ENCODE measurements around the gene CAB39. TPM values are rescaled to one million over a fixed set of nuclear protein-coding genes. Genes with fewer than 3 reads are reported as not detected.

Gene CAB39
- total RNA-seq, 1 donor from 2014 or later, result 66.6 TPM

DNA sequence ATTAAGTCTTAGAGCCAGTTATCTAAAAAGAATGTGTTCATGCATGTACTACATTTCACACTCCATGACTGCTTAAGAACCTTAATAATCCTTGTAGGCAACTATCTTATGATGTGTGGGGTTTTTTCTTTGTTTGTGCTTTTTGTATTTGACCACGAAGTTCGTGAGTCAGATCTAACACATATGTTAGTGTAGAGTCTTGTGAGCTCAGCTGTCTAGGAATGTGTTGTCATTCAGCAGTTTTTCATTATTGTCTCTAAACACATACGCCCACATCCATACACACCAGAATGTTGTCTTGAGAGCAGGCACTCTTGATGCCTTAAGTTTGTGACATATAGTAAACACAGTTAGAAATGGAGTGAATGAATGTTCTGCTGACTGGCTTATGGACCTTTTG is 38.4 kb downstream of the CAB39 start:
- FAIRE-seq (peak; percentile 94), DNase-seq (ENCODE audit: low read depth) (peak; percentile 76)
- no peaks in the 10 kb centered on the region for H3K9me3 Mint-ChIP-seq (ENCODE audit: unreplicated experiment)
- Histone ChIP-seq H3K9me3 (ENCODE audit: insufficient read depth, low read depth, low read length) (no peaks in the 10 kb centered on the region), H3K79me2 (ENCODE audit: insufficient read depth, low read length) (peaks cover 98% of the 10 kb centered on the region), H4K20me1 (ENCODE audit: insufficient read depth, low read length) (peaks cover 80% of the 10 kb centered on the region), H3K27me3 (ENCODE audit: insufficient read depth, low read length) (no peaks in the 10 kb centered on the region), H3K4me2 (ENCODE audit: low read length) (peak overlapping the region; percentile 1), H3K4me1 (ENCODE audit: insufficient read depth, low read length) (peaks cover 13% of the 10 kb centered on the region), H3K36me3 (ENCODE audit: insufficient read depth, low read length) (peaks cover 2% of the 10 kb centered on the region), H3K9ac (ENCODE audit: low read length) (no peak overlapping the region), H2AFZ (ENCODE audit: low read depth, low read length) (no peak overlapping the region), H3K4me3 (ENCODE audit: insufficient read depth, low read depth, low read length) (no peak overlapping the region), H3K27ac (ENCODE audit: low read depth, low read length) (peak overlapping the region; percentile 43)
- no peak overlapping the region for H3K4me3 Mint-ChIP-seq (ENCODE audit: unreplicated experiment)
- peak overlapping the region; percentile 86 for H3K27ac Mint-ChIP-seq (ENCODE audit: unreplicated experiment)
- peaks cover 2% of the 10 kb centered on the region for H3K36me3 Mint-ChIP-seq (ENCODE audit: low read depth, unreplicated experiment)
- TF ChIP-seq EZH2 (IDR thresholded peaks at IDR 0.05; ENCODE audit: insufficient read depth, low read length), result no peak
- TF ChIP-seq, protein P1, sequence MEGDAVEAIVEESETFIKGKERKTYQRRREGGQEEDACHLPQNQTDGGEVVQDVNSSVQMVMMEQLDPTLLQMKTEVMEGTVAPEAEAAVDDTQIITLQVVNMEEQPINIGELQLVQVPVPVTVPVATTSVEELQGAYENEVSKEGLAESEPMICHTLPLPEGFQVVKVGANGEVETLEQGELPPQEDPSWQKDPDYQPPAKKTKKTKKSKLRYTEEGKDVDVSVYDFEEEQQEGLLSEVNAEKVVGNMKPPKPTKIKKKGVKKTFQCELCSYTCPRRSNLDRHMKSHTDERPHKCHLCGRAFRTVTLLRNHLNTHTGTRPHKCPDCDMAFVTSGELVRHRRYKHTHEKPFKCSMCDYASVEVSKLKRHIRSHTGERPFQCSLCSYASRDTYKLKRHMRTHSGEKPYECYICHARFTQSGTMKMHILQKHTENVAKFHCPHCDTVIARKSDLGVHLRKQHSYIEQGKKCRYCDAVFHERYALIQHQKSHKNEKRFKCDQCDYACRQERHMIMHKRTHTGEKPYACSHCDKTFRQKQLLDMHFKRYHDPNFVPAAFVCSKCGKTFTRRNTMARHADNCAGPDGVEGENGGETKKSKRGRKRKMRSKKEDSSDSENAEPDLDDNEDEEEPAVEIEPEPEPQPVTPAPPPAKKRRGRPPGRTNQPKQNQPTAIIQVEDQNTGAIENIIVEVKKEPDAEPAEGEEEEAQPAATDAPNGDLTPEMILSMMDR (IDR thresholded peaks at IDR 0.05; ENCODE audit: insufficient read depth, low read depth, low read length), result no peak
- H3K4me1 Mint-ChIP-seq (ENCODE audit: low read depth, unreplicated experiment), result peaks cover 27% of the 10 kb centered on the region
- no peaks in the 10 kb centered on the region for H3K27me3 Mint-ChIP-seq (ENCODE audit: low read depth, unreplicated experiment)

GRCh38 chr2:230754200-230754599 is 41.6 kb downstream of the CAB39 start:
- Histone ChIP-seq H2AFZ (ENCODE audit: low read depth, low read length) (no peak overlapping the region), H3K27me3 (ENCODE audit: insufficient read depth, low read length) (no peaks in the 10 kb centered on the region), H3K4me3 (ENCODE audit: insufficient read depth, low read depth, low read length) (no peak overlapping the region), H3K4me2 (ENCODE audit: low read length) (no peak overlapping the region), H4K20me1 (ENCODE audit: insufficient read depth, low read length) (peaks cover 84% of the 10 kb centered on the region), H3K79me2 (ENCODE audit: insufficient read depth, low read length) (peaks cover 96% of the 10 kb centered on the region), H3K27ac (ENCODE audit: low read depth, low read length) (no peak overlapping the region), H3K9ac (ENCODE audit: low read length) (no peak overlapping the region), H3K4me1 (ENCODE audit: insufficient read depth, low read length) (peaks cover 27% of the 10 kb centered on the region), H3K36me3 (ENCODE audit: insufficient read depth, low read length) (no peaks in the 10 kb centered on the region), H3K9me3 (ENCODE audit: insufficient read depth, low read depth, low read length) (no peaks in the 10 kb centered on the region)
- Mint-ChIP-seq H3K27ac (ENCODE audit: unreplicated experiment) (no peak overlapping the region), H3K36me3 (ENCODE audit: low read depth, unreplicated experiment) (peaks cover 2% of the 10 kb centered on the region), H3K27me3 (ENCODE audit: low read depth, unreplicated experiment) (no peaks in the 10 kb centered on the region), H3K9me3 (ENCODE audit: unreplicated experiment) (no peaks in the 10 kb centered on the region), H3K4me3 (ENCODE audit: unreplicated experiment) (no peak overlapping the region), H3K4me1 (ENCODE audit: low read depth, unreplicated experiment) (peaks cover 49% of the 10 kb centered on the region)
- DNase-seq (ENCODE audit: low read depth) (no peak), FAIRE-seq (no peak)
- TF ChIP-seq, protein P1 (IDR thresholded peaks at IDR 0.05; ENCODE audit: insufficient read depth, low read depth, low read length), result no peak
- TF ChIP-seq EZH2 (IDR thresholded peaks at IDR 0.05; ENCODE audit: insufficient read depth, low read length), result no peak

GRCh38 chr2:230757476-230757875 is 44.8 kb downstream of the CAB39 start:
- Mint-ChIP-seq H3K4me1 (ENCODE audit: low read depth, unreplicated experiment) (peaks cover 40% of the 10 kb centered on the region), H3K27ac (ENCODE audit: unreplicated experiment) (peak overlapping the region; percentile 95), H3K9me3 (ENCODE audit: unreplicated experiment) (no peaks in the 10 kb centered on the region), H3K27me3 (ENCODE audit: low read depth, unreplicated experiment) (no peaks in the 10 kb centered on the region), H3K36me3 (ENCODE audit: low read depth, unreplicated experiment) (peaks cover 7% of the 10 kb centered on the region), H3K4me3 (ENCODE audit: unreplicated experiment) (peak overlapping the region; percentile 34)
- Histone ChIP-seq H3K27me3 (ENCODE audit: insufficient read depth, low read length) (no peaks in the 10 kb centered on the region), H3K9ac (ENCODE audit: low read length) (peak overlapping the region; percentile 41), H3K4me3 (ENCODE audit: insufficient read depth, low read depth, low read length) (no peak overlapping the region), H2AFZ (ENCODE audit: low read depth, low read length) (no peak overlapping the region), H3K4me1 (ENCODE audit: insufficient read depth, low read length) (peaks cover 25% of the 10 kb centered on the region), H3K79me2 (ENCODE audit: insufficient read depth, low read length) (peaks cover 87% of the 10 kb centered on the region), H3K36me3 (ENCODE audit: insufficient read depth, low read length) (peaks cover 3% of the 10 kb centered on the region), H3K9me3 (ENCODE audit: insufficient read depth, low read depth, low read length) (no peaks in the 10 kb centered on the region), H4K20me1 (ENCODE audit: insufficient read depth, low read length) (peaks cover 82% of the 10 kb centered on the region), H3K4me2 (ENCODE audit: low read length) (peak overlapping the region; percentile 9), H3K27ac (ENCODE audit: low read depth, low read length) (peak overlapping the region; percentile 44)
- TF ChIP-seq EZH2 (IDR thresholded peaks at IDR 0.05; ENCODE audit: insufficient read depth, low read length), result no peak
- TF ChIP-seq, protein P1 (IDR thresholded peaks at IDR 0.05; ENCODE audit: insufficient read depth, low read depth, low read length), result no peak
- DNase-seq (ENCODE audit: low read depth), result peak; percentile 69
- peak; percentile 26 for FAIRE-seq
